ENCODE data around the gene C1orf56. TPM values are rescaled to one million over a fixed set of nuclear protein-coding genes. Genes with fewer than 3 reads are reported as not detected.

Gene C1orf56
- total and polyA plus RNA-seq, 2 of the 13 experiments (the other 11 are each of a cell fraction or from before 2014, with no cell fraction given), result 1.5 to 3.2 TPM

DNA sequence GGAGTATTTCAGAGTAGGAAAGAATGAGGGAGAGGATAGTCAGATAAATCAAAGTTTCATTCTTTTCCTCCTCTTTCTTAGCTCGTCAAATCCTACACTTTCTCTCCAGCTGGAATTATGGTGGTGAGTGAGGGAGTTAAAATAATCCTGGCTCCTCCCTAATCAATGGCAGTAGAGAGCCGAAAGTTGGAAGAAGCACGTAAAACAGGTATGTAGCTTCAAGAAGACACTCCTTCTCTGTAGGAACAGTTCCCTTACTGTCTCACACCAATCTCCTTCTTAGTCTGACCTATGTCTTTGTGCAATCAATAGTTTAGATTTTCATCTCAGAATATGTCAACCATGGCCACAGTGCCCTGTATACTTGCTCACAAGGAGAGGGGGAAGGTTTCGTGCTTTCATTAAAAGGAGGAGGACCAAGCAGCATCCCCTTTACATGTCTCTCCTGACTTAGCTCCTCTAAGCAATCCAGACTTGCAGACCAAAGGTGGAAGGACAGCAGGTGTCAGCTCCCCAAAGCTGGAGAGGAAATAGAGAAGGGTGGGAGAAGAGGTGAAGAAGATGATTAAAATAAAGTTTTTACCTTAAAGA lies 41.7 kb upstream of the C1orf56 start:
- peak overlapping the region; percentile 61 to 99 (median 69) for H3K4me3 ChIP-seq (replicated peaks in 1 of 3; ENCODE audit: insufficient read depth in 1 of 3, low read depth in 2 of 3, low read length in 3 of 3)
- no peaks in the 10 kb centered on the region; a peak in 1 of 5 replicates for H3K27me3 ChIP-seq (ENCODE audit: control insufficient read depth in 1 of 2, insufficient read depth in 2 of 2, low read length in 2 of 2)
- H3K9me3 ChIP-seq (ENCODE audit: low read length), result no peaks in the 10 kb centered on the region
- H2AFZ ChIP-seq (ENCODE audit: low read length), result no peak overlapping the region
- H3K4me2 ChIP-seq (ENCODE audit: low read depth, low read length), result peak overlapping the region; percentile 99
- H3K79me2 ChIP-seq (ENCODE audit: insufficient read depth, low read length), result peaks cover 34% of the 10 kb centered on the region
- ChIA-PET POLR2A (interaction anchor here (0.6 to 9.1 kb wide), 21 partner anchors 10 to 490 kb away, joined by 3 to 150 read pairs (median 4); partner anchors contain the start of genes ANXA9, C1orf56, CERS2 and ENSA), CTCF (ENCODE audit: low intra/inter-chr PET ratio, low total read pairs) (interaction anchor here (2.3 kb wide), 1 partner anchor 27 kb away, joined by 22 read pairs; no protein-coding TSS in a partner anchor)
- FAIRE-seq, result no peak
- peaks cover 74% of the 10 kb centered on the region for H3K4me1 ChIP-seq (ENCODE audit: insufficient read depth, low read length)
- peaks cover 1 to 12% of the 10 kb centered on the region in 2 experiments; a peak in 3 of 5 replicates for H3K36me3 ChIP-seq (replicated peaks in 1 of 2; ENCODE audit: control insufficient read depth in 1 of 2, insufficient read depth in 2 of 2, low read length in 2 of 2)
- 0% methylated on average over 4 of the region's 4 CpGs for WGBS (ENCODE audit: low lambda C conversion rate)
- peak overlapping the region; percentile 98 for H3K9ac ChIP-seq (ENCODE audit: insufficient read depth, low read depth, low read length)
- H3K27ac ChIP-seq (ENCODE audit: extremely low read length, insufficient read depth, low read length), result peak overlapping the region; percentile 100
- in situ Hi-C loops (cut with HindIII; ENCODE audit: extremely low pct_ligation_motif_present, low pct_unique_long_range_greater_than_20kb) (no loop called here), intact Hi-C loops (cut with micrococcal nuclease; ENCODE audit: unreplicated experiment) (loop anchor here (1.0 to 5.0 kb wide), 3 partner anchors 25 to 41 kb away; partner anchors contain the start of genes C1orf56 and CERS2)
- ATAC-seq, result no peak
- DNase-seq (ENCODE audit: low spot score), result no peak
- BruUV-seq (replicated peaks), result no TSS peak
- no peaks in the 10 kb centered on the region for H4K20me1 ChIP-seq (ENCODE audit: insufficient read depth, low read length)
- TF ChIP-seq KAT8 (CRISPR knock-in tag; IDR thresholded peaks at IDR 0.05), result no peak
- TF ChIP-seq TBX3 (IDR thresholded peaks at IDR 0.05; ENCODE audit: borderline replicate concordance), result no peak
- TF ChIP-seq MAF1 (CRISPR knock-in tag; IDR thresholded peaks at IDR 0.05; ENCODE audit: borderline replicate concordance), result no peak
- TF ChIP-seq ZEB1 (IDR thresholded peaks at IDR 0.05; ENCODE audit: insufficient replicate concordance, low read depth), result peak; percentile 27
- TF ChIP-seq SAP130 (CRISPR knock-in tag; IDR thresholded peaks at IDR 0.05; ENCODE audit: low read depth), result peak; percentile 1; the same call in 1 of the 2 replicates
- no peak for TF ChIP-seq XRCC5 (optimal IDR thresholded peaks at IDR 0.05; ENCODE audit: low read length)
- 0 out of 2 replicates have a peak, but pooled peaks have one; percentile 18 for TF ChIP-seq ZNF878 (CRISPR knock-in tag; IDR thresholded peaks at IDR 0.05)
- 0 out of 2 replicates have a peak, but pooled peaks have one; percentile 28 for TF ChIP-seq DNMT3B (CRISPR knock-in tag; conservative IDR thresholded peaks at IDR 0.05)
- TF ChIP-seq REPIN1 (CRISPR knock-in tag; IDR thresholded peaks at IDR 0.05; ENCODE audit: borderline replicate concordance, low read depth), result no peak
- no peak for TF ChIP-seq ATRX (CRISPR knock-in tag; IDR thresholded peaks at IDR 0.05; ENCODE audit: borderline replicate concordance)
- TF ChIP-seq, protein P1, sequence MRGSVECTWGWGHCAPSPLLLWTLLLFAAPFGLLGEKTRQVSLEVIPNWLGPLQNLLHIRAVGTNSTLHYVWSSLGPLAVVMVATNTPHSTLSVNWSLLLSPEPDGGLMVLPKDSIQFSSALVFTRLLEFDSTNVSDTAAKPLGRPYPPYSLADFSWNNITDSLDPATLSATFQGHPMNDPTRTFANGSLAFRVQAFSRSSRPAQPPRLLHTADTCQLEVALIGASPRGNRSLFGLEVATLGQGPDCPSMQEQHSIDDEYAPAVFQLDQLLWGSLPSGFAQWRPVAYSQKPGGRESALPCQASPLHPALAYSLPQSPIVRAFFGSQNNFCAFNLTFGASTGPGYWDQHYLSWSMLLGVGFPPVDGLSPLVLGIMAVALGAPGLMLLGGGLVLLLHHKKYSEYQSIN (CRISPR knock-in tag; IDR thresholded peaks at IDR 0.05; ENCODE audit: borderline replicate concordance), result no peak
- peak; percentile 10; the same call in 1 of the 2 replicates for TF ChIP-seq SPEN (CRISPR knock-in tag; IDR thresholded peaks at IDR 0.05; ENCODE audit: low read depth)
